Head of caudate nucleus (tissue), 42 donors: ENCODE results near the gene ANK3.

Experiments
- DNase-seq, 42 donors: peaks; one replicate each; pipeline versions ENCODE4 v3.0.0 to v3.0.0-alpha.2; 2020 to 2021; ENCODE audit warnings: mixed read lengths in 7 of 42
- intact Hi-C: fragments of 100-400 bp; cut with DNase I; formaldehyde crosslinking; loops from one replicate; pipeline ENCODE4 v1.15.0; 2022

The ANK3 gene

DNA sequence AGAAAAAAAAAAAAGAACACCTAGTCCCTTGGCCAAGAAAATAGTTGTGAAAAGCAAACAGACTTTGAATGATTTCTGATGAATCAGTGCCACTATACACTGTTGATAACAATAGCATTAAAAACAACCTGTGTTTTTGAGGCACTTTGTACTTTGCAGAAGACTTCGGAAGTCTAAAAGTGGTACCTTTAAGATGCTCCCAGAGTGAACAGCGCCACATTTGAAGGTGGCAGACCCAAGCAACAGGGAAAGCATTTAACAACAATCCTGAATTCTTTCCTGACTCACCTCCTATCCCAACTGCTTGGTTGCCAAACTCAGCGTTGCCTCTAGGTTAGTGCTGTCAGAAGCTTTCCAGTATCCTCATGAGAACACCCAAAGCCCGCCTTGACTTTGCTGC, 380.9 kb downstream of the ANK3 start:
- DNase-seq: no peak
- intact Hi-C loops: no loop called here

DNA sequence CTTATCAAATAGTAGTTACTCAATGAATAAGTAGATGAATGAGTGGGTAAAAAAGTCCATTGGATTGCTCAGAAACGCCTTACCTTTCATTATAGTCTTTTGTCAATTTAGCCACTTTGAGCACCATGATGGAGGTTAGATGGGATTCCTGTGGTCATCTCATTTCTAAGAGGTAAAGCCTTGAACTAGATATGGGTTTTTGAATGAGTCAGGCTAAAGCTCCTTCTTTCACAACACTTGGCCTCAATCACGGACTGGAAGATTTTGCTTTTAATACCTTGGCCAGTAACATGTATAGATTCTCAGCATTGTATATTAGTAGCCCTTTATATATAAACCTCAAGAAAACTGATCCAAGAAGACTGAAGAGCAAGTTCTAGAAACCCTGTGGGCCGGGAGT, 383.6 kb downstream of the ANK3 start:
- intact Hi-C loops: no loop called here
- no peak for DNase-seq

DNA sequence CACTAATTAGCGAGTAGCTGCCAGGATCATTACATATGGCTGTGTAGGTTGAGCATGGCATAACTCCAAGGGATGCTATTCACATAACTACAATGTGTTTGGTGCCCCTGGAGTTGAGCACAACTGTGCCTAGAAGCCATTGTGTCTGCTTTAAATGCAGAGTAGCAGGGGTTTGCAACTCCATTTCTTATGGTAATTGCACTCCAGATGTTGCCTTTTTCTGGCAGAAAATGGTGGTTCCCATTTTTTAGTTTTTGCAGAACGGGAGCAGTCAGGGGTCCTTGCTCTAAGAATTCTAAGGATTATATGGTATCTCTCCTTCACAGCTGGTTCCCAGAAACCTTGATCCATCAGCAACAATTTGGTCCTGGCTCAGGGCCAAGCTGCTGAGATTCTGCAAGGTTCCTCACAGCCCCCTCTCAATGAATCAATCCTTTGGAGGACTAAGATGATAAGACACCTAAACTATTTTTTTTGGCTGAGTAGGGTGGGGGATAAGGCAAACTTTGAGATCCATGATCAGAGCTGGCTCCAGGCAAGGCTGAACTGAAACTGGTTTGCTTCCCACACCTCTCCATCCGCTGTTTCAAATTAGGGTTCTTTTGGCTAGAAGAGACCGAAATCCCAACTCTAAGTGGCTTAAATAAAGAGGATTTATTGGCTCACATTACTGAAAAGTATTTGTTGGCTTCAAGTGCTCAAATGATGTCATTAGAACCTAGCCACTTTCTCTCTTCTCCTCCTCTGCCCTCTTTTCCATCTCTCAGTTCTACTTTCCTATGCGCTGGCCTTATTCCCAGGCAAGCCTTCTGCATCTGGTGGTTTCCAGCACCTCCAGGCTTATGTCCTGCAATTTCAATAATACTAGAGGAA, 385.8 kb downstream of the ANK3 start:
- intact Hi-C loops: no loop called here
- DNase-seq: no peak

DNA sequence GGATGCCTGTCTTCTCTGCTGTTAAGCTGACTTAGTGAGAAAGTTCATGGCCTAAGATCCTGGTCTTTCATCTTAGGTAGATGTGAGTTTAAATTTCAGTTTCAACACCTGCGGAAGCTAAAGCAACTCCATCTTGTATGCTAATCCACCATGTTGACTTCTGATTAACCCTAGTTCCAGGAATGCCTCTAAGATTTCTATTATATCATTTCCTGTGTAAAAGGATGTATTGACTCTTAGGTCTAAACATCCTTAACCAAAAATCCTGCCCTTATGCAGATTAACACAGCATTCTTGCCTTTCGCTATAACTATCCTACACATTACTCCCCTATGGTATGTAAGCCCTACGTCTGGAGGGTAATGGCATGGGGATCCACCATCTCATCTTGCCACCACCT, 388.9 kb downstream of the ANK3 start:
- DNase-seq: no peak
- intact Hi-C loops: no loop called here

DNA sequence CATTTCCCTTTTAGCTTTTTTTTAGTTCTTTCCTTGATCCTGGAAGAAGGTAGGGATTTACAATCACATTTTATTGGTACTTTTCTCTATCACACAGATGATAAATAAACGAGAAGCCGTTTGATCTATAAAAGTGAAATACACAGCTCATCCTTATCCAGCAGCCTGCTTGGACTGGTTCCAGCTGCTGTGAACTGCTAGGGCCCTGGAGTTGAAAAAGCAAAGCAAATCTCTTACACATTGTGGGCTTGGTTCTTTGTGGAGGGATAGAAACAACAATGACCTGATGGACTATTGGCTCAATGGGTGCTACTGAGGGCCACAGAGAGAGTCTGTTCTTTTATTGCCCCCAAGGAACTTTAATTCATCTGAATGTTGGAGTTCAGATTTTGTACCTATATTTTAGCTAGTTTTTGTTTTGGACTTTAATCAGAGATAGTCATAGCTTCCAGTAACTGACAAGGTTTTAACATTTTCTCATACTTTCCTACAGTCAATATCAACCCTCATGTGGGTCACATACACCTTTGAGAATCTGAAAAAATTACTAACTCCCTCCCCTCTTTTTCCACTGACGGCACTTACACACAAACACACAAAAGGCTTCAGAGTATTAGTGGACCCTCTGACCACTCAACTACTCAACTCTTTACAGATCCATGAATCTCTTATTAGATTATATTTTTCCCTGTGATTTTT, 391.7 kb downstream of the ANK3 start:
- intact Hi-C loops: no loop called here
- no peak for DNase-seq

DNA sequence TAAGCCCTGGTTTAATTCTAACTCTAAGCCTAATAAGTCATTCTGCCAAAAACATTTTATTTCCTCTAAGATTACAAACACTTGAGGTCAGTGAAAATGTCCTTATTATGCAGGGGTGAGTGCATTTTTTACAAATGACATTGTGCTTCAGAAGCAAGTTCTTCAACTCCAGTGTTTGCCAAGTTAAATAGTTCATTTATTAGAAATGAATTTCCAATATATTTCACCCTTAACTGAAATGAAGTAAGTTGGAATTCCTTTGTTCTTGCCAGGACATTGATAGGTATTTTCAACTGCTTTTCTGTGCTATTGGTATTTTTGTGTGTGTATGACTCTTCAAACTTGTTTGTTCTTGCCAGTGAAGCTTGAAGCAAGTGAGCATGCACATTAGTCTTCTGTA, 393.8 kb downstream of the ANK3 start:
- intact Hi-C loops: no loop called here
- DNase-seq: no peak

DNA sequence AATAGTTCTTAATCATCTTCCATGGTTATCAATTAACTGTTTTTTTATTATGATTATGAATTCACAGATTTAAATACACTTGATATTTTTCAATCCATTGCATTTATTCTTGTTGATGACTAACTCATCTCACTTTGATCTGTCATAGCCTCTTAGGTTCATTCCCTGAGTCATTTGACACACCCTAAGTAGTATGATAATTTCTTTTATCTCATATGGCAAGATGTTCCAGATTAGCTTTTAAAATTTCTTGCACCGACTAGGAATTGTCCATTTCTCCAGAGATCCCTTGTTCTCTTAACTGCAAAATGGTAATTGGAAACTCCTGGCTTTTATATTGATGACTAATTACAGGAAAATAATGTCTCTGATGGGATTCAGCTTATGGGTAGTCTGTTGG, 395.7 kb downstream of the ANK3 start:
- intact Hi-C loops: no loop called here

DNA sequence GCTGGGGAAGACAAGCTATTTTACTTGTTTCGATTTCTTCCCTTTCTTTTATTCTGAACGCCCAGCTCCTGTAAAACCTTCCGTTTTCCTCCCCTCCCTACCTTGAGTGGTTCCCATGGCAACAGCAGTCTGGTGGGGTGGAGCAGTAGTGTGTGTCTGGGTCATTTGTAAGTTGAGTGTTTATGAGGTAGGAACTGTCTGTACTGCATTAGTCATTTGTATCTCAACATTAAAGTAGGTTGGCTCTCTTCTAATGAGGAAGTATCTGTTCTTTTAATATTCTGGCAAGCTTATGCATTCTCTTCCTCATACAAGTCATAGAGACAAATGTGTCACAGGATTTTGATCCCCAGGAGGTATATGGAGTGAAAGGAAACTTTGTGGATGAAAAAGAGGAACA, 398.0 kb downstream of the ANK3 start:
- DNase-seq: peak; percentile 33 to 89 (median 66)
- intact Hi-C loops: no loop called here

More for the DNA sequence above, 395.7 kb downstream of the ANK3 start:
- no peak for DNase-seq

DNA sequence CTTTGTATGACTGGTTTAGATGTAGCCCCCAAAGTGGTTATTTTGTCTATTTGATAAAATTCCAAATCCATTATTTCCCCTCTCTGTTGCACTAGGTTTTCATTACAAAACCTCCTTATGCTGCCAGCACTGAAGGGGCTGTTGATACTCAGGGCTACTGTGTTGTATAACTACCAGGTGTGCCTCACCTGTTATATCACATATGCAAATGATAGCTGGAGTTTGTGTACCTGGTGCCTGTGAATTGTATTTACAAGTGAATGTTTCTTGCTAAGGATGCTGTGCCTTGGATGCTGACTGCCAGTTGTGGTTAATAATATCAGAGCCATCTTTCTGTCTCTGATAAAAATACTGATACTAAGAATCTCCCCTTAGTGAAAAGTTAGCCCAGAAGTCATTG, 398.6 kb downstream of the ANK3 start:
- intact Hi-C loops: no loop called here
- DNase-seq: no peak

DNA sequence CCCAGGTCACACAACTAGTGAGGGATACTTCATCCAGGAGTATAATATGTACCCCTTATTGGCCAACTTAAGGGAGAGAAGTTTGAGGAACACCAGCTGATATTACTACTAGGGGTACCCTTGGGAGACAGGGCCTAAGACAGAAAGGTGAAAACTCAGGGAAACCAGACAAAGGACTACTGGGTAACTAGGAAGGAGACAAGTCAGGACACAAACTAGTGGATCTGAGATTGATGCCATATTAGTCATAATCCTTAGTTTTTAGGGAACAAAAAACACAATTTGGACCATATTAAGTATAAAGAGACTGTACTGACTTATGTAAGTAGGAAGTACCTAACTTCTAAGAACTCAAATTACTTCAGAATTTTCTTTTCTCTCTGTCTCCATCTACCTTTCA, 404.0 kb downstream of the ANK3 start:
- DNase-seq: no peak
- intact Hi-C loops: no loop called here

DNA sequence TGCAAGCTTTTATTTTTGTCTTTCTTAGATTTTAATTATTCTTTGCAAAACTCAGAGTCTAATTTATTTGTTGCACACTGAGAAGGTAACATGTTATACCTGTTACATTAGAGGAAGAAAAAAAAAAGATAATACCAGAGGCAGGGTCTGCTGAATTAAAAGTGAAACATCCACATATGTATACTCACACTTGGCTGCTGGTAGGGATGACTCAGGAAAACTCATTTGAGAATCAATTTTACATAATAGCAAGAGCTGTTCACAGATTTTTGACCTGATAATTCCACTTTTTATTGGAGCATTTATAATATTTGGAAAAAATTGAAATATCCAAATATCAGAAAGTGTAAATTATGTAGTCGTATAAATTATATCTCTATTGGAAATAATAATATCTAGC, 405.3 kb downstream of the ANK3 start:
- DNase-seq: peak in 1 of 42 donors; percentile 6
- intact Hi-C loops: no loop called here

DNA sequence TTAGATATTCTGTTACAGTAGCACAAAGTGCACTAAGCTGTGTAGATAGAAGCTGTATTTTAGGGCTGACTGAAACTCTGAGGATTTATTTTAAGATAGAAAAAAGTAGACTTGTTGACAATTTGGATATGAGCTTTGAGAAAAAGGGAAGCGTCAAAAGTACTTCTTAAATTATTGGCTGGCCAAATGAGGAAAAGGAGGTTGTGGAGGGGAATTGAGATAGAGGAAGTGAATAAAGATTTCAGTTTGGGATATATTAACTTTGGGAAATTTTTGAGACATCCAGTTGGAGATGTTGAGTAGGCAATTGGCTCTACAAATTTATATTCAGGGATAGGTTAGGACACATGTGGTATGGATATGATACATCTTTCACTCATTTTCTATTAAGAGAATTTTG, 409.3 kb downstream of the ANK3 start:
- intact Hi-C loops: no loop called here

DNA sequence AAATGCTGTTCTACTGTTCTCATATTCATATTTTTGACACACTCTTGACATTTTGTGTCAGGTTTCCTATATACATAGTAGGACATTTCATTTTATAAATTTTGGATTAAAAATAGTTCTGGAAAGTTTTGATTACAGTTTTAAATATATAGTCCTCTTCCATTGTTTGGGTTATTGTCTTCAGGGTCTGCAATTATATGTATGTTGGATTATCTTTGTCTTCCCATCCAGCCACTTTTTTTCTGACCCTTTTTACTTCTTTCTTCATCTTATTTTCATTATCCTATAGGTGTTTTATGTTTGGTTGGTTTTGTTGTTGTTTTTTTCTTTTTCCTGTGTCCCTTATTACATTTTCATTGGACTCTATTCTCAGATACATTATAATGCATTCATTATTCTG, 412.2 kb downstream of the ANK3 start:
- no peak for DNase-seq
- intact Hi-C loops: no loop called here

More for the DNA sequence above, 409.3 kb downstream of the ANK3 start:
- no peak for DNase-seq

DNA sequence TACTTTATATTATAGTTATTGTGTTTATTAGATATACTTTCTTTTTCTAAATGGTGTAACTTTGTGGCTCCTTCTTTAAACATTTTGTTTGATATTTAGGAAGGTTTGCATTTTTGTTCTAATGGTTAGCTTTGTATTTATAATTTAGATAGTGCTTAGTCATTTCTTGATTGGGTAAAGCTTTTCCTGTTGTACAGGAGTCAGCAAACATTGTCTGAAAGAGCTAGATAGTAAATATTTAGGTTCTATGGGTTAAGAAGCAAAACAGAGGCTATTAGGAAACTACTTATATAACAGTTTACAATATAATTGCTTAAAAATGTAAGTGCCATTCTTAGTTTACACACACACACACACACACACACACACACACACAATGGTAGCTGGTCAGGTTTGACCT, 412.8 kb downstream of the ANK3 start:
- DNase-seq: no peak
- intact Hi-C loops: no loop called here
